Measurements from ENCODE around the gene DNASE1. TPM values are rescaled to one million over a fixed set of nuclear protein-coding genes. Genes with fewer than 3 reads are reported as not detected.

Gene DNASE1
- total RNA-seq, 1 donor from 2014 or later = 6.8 TPM

DNA sequence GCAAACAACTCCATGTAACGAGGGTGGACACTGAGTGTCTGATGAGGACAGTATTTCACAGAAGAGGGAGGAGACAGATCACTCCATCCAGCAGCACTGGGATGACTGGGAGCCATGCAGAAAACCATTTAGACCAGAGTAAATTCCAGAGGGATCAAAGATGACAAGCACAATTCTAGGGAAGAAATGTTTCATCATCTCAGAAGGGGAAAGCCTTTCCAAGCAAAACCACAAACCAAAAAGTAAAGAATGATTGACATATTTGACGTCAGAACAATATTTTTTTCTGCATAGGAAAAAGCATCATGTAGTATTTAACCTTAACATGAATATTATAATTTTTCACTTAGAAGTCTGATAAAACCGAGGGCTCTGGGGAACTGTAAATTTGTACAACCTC lies 4.8 kb downstream of the DNASE1 start:
- H3K27me3 ChIP-seq (ENCODE audit: control insufficient read depth, insufficient read depth, low read length) = no peaks in the 10 kb centered on the region
- FAIRE-seq = no peak
- peaks cover 28% of the 10 kb centered on the region for H3K36me3 ChIP-seq (ENCODE audit: control insufficient read depth, insufficient read depth, low read length)
- no peak overlapping the region for H3K4me3 ChIP-seq (ENCODE audit: low read depth, low read length)
- no peak for DNase-seq (ENCODE audit: low read depth)
- TF ChIP-seq, protein P1, sequence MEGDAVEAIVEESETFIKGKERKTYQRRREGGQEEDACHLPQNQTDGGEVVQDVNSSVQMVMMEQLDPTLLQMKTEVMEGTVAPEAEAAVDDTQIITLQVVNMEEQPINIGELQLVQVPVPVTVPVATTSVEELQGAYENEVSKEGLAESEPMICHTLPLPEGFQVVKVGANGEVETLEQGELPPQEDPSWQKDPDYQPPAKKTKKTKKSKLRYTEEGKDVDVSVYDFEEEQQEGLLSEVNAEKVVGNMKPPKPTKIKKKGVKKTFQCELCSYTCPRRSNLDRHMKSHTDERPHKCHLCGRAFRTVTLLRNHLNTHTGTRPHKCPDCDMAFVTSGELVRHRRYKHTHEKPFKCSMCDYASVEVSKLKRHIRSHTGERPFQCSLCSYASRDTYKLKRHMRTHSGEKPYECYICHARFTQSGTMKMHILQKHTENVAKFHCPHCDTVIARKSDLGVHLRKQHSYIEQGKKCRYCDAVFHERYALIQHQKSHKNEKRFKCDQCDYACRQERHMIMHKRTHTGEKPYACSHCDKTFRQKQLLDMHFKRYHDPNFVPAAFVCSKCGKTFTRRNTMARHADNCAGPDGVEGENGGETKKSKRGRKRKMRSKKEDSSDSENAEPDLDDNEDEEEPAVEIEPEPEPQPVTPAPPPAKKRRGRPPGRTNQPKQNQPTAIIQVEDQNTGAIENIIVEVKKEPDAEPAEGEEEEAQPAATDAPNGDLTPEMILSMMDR (IDR thresholded peaks at IDR 0.05; ENCODE audit: insufficient read depth, low read length, severe bottlenecking) = no peak

- TF ChIP-seq, protein P1 (IDR thresholded peaks at IDR 0.05; ENCODE audit: insufficient read depth, low read length, severe bottlenecking) = no peak
- DNase-seq (ENCODE audit: low read depth) = no peak
- no peak overlapping the region for H3K4me3 ChIP-seq (ENCODE audit: low read depth, low read length)
- peak; percentile 90 for FAIRE-seq
- no peaks in the 10 kb centered on the region for H3K27me3 ChIP-seq (ENCODE audit: control insufficient read depth, insufficient read depth, low read length)
- peaks cover 35% of the 10 kb centered on the region for H3K36me3 ChIP-seq (ENCODE audit: control insufficient read depth, insufficient read depth, low read length)
Observed at GRCh38 chr16:3661311-3661710, 6.8 kb downstream of the DNASE1 start.

- Histone ChIP-seq H3K4me3 (ENCODE audit: low read depth, low read length) (no peak overlapping the region), H3K27me3 (ENCODE audit: control insufficient read depth, insufficient read depth, low read length) (no peaks in the 10 kb centered on the region), H3K36me3 (ENCODE audit: control insufficient read depth, insufficient read depth, low read length) (peaks cover 33% of the 10 kb centered on the region)
- TF ChIP-seq, protein P1 (IDR thresholded peaks at IDR 0.05; ENCODE audit: insufficient read depth, low read length, severe bottlenecking) = no peak
- FAIRE-seq (no peak), DNase-seq (ENCODE audit: low read depth) (no peak)
Observed at GRCh38 chr16:3661922-3662321, 7.4 kb downstream of the DNASE1 start.

DNA sequence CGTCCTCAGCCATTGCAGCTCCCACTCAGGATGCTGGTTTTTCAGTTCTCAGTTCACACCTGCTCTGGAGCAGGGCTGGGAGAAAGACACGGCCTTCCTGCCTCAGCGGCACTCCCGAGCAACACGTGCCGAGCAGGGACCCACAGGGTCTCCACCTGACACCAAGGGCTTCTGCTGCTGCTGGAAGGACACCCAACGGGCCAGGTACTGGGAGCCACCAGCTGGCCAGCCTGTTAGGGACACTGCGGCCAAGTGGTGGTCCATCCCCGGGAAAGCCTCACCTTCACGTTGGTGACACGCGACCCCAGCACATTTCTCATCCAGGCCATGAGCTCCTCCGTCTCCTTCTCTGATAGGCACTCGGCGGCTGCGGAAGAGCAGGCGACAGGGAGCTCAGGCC lies 8.1 kb downstream of the DNASE1 start:
- Histone ChIP-seq H3K4me3 (ENCODE audit: low read depth, low read length) (no peak overlapping the region), H3K27me3 (ENCODE audit: control insufficient read depth, insufficient read depth, low read length) (no peaks in the 10 kb centered on the region), H3K36me3 (ENCODE audit: control insufficient read depth, insufficient read depth, low read length) (peaks cover 27% of the 10 kb centered on the region)
- FAIRE-seq = no peak
- TF ChIP-seq, protein P1 (IDR thresholded peaks at IDR 0.05; ENCODE audit: insufficient read depth, low read length, severe bottlenecking) = no peak
- no peak for DNase-seq (ENCODE audit: low read depth)

DNA sequence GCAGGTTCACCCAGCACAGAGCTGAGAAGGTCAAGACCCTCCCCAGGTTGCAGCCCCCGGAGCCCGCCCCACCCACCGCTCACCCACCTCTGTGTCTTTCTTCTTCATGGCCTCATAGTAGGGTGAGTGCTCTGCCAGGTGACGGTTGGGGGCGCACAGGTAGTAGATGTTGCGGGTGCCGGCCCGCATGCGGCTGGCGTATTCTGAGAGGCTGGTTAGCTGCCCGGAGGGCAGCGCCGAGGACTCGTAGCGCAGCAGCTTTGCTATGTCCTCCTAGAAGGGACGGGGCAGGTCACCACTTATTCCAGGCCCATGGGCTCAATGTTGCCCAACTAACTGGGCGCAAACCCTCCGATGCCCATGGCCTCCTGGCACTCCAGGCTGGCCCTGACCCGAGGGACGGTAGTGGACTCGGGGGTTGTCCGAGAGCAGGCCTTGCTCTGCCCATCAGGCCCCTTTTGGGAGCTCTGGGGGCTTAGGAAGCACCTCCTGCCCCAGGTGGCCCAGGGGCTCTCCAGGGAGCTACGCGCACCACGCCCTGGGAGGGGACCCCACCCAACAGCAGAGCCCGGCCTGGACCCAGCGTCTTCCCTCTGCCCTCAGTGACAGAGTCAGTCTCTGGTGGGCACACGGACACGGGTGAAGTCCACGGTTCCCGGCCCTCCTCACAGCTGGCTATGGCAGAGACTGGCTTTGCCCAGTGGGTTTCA lies 9.9 kb downstream of the DNASE1 start:
- FAIRE-seq (no peak), DNase-seq (ENCODE audit: low read depth) (no peak)
- Histone ChIP-seq H3K4me3 (ENCODE audit: low read depth, low read length) (no peak overlapping the region), H3K27me3 (ENCODE audit: control insufficient read depth, insufficient read depth, low read length) (no peaks in the 10 kb centered on the region), H3K36me3 (ENCODE audit: control insufficient read depth, insufficient read depth, low read length) (peaks cover 26% of the 10 kb centered on the region)
- TF ChIP-seq, protein P1 (IDR thresholded peaks at IDR 0.05; ENCODE audit: insufficient read depth, low read length, severe bottlenecking) = no peak

GRCh38 chr16:3665508-3665907 lies 11.0 kb downstream of the DNASE1 start:
- H3K36me3 ChIP-seq (ENCODE audit: control insufficient read depth, insufficient read depth, low read length) = peaks cover 26% of the 10 kb centered on the region
- no peak for DNase-seq (ENCODE audit: low read depth)
- H3K27me3 ChIP-seq (ENCODE audit: control insufficient read depth, insufficient read depth, low read length) = no peaks in the 10 kb centered on the region
- H3K4me3 ChIP-seq (ENCODE audit: low read depth, low read length) = no peak overlapping the region
- FAIRE-seq = no peak
- TF ChIP-seq, protein P1 (IDR thresholded peaks at IDR 0.05; ENCODE audit: insufficient read depth, low read length, severe bottlenecking) = no peak
